Measurements from ENCODE around the gene FAM180A.

DNA sequence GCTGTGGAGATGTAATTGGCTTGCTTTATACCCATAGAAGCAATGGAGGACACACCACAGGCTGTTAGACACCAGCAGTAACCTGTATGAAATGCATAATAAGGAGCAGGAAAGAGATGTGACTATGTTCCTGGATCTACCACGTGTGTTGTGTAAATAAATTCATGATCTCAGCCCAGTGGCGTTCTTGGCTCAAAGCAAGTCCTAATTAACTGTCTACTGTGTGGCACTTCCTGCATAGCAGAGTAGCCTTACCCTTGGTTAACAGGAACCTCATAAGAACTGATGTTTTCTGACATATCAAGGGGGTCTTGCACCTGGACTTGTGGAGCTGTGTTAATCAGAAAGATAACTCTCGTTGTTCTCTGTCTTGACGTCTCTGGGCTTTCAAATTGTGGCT is 25.7 kb upstream of the FAM180A start:
- TF ChIP-seq, protein P1, sequence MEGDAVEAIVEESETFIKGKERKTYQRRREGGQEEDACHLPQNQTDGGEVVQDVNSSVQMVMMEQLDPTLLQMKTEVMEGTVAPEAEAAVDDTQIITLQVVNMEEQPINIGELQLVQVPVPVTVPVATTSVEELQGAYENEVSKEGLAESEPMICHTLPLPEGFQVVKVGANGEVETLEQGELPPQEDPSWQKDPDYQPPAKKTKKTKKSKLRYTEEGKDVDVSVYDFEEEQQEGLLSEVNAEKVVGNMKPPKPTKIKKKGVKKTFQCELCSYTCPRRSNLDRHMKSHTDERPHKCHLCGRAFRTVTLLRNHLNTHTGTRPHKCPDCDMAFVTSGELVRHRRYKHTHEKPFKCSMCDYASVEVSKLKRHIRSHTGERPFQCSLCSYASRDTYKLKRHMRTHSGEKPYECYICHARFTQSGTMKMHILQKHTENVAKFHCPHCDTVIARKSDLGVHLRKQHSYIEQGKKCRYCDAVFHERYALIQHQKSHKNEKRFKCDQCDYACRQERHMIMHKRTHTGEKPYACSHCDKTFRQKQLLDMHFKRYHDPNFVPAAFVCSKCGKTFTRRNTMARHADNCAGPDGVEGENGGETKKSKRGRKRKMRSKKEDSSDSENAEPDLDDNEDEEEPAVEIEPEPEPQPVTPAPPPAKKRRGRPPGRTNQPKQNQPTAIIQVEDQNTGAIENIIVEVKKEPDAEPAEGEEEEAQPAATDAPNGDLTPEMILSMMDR (conservative IDR thresholded peaks at IDR 0.05; ENCODE audit: low read depth in 2 of 2), result no peak
- TF ChIP-seq ZNF114 (CRISPR knock-in tag; IDR thresholded peaks at IDR 0.05) (no peak), JUNB (IDR thresholded peaks at IDR 0.05; ENCODE audit: unreplicated experiment) (no peak), EZH2 (IDR thresholded peaks at IDR 0.05; ENCODE audit: low read depth, unreplicated experiment) (no peak), NANOG (IDR thresholded peaks at IDR 0.05; ENCODE audit: borderline replicate concordance) (no peak)
